Measurements from ENCODE around the gene HMGCS1. TPM values are rescaled to one million over a fixed set of nuclear protein-coding genes. Genes with fewer than 3 reads are reported as not detected.
A peak's percentile ranks its signal among the peaks of the same experiment; 100 is the strongest.
"Not testable (repeated sequence)": the region's sequence is repeated elsewhere in the genome, so short reads cannot be mapped to it uniquely, and the experiment has no call there.

HMGCS1 gene
- total and polyA plus RNA-seq, 12 donors: 15.4 to 1,290 (median 39.4) TPM

DNA sequence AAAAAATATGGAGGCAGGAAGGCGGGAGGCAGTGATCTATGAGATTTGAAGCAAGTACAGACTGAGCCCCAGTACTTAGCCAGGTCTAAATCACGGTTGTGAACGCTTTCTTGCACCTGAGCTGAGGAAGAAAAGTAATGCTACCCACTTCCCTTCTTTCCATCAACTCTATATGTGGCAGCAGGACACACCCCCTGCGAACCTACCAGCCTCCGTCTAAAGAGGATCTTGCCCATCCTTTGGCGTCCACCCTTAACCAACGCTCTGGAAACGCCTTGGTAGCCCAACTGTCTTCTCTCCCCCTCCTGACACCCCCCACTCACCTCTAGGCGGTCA lies 545 bp downstream of the HMGCS1 start:
- WGBS, 4 donors: 2 to 7% (median 3%) methylated on average over 8 to 9 of the region's 9 CpGs
- Histone ChIP-seq H3K4me1 (replicated peaks in 1 of 2) (peaks cover 7 to 52% of the 10 kb centered on the region in 2 donors), H3K27ac (peak overlapping the region; percentile 86 to 96 (median 92)), H3K9me3 (replicated peaks in 1 of 3) (no peaks in the 10 kb centered on the region), H3K36me3 (replicated peaks in 1 of 2) (no peaks in the 10 kb centered on the region), H3K27me3 (no peaks in the 10 kb centered on the region), H3K4me3 (peak overlapping the region; percentile 69 to 99 (median 82))
- intact Hi-C loops (cut with DNase I): loop anchor here in 1 of 2 donors (10.0 kb wide), 1 partner anchor 172 kb away; the partner anchor contains the start of gene TMEM267
- TF ChIP-seq, protein P1, sequence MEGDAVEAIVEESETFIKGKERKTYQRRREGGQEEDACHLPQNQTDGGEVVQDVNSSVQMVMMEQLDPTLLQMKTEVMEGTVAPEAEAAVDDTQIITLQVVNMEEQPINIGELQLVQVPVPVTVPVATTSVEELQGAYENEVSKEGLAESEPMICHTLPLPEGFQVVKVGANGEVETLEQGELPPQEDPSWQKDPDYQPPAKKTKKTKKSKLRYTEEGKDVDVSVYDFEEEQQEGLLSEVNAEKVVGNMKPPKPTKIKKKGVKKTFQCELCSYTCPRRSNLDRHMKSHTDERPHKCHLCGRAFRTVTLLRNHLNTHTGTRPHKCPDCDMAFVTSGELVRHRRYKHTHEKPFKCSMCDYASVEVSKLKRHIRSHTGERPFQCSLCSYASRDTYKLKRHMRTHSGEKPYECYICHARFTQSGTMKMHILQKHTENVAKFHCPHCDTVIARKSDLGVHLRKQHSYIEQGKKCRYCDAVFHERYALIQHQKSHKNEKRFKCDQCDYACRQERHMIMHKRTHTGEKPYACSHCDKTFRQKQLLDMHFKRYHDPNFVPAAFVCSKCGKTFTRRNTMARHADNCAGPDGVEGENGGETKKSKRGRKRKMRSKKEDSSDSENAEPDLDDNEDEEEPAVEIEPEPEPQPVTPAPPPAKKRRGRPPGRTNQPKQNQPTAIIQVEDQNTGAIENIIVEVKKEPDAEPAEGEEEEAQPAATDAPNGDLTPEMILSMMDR (IDR thresholded peaks at IDR 0.05): no peak
- TF ChIP-seq POLR2A (IDR thresholded peaks at IDR 0.05): no peak
- DNase-seq: no peak

DNA sequence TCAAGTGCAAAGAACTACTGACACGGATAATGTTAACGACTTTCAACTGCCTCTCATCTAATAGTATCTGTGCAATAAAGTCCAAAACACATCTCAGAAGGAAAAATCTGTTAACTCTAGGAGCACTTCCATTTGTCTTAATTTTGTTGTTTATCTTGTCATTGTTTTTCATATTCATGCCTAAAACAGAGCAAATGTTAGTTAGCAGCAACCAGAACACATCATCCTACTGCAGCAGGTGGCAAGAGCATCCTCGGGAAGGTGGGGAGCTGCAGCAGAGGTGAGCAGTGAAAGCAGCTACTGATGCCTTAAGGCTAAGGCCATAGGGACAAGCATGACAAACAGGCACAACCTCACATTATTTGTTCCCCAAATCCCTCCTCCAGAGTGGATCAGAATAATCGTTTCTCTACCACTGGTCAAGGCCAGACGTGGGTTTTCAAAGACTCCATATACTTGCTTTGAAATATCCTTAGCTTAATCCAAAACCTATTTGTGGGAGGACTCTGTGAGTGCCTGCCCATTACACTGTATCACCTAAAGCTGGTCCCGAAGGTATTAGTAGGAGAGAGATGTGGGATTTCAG lies 1.0 kb downstream of the HMGCS1 start:
- H3K4me3 ChIP-seq: peak overlapping the region in 2 of 4 donors; percentile 76 to 89
- WGBS, 4 donors: 29 to 46% (median 39%) methylated on average over 6 of the region's 6 CpGs
- TF ChIP-seq POLR2A (IDR thresholded peaks at IDR 0.05): no peak
- TF ChIP-seq, protein P1 (IDR thresholded peaks at IDR 0.05): no peak
- H3K27me3 ChIP-seq: no peaks in the 10 kb centered on the region
- intact Hi-C loops (cut with DNase I): loop anchor here in 1 of 2 donors (10.0 kb wide), 1 partner anchor 173 kb away; the partner anchor contains the start of gene TMEM267
- no peaks in the 10 kb centered on the region for H3K9me3 ChIP-seq (replicated peaks in 1 of 3)
- peak overlapping the region in 3 of 5 donors; percentile 86 to 96 (median 92) for H3K27ac ChIP-seq
- H3K4me1 ChIP-seq (replicated peaks in 1 of 2): peaks cover 7 to 57% of the 10 kb centered on the region in 2 donors
- H3K36me3 ChIP-seq (replicated peaks in 1 of 2): no peaks in the 10 kb centered on the region
- DNase-seq: no peak

DNA sequence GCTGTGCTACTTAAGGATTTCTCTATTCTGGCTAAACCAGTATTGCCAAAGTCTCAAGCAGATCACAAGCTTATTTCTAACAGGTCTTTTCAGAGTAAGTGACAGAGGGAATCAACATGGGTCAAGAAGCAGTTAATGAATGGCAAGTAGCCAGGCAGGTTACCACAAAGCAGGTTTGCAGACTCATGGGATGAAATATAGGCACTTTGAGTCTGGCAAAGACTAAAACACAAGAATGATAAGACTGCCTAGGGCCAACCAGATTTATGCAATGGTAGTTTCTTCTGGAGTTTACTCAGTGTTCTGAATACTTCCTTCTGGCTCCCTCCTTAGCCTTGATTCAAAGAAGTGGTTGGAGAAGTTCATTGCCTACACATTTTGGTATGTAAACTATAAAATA lies 3.6 kb downstream of the HMGCS1 start:
- intact Hi-C loops (cut with DNase I): loop anchor here in 1 of 2 donors (10.0 kb wide), 2 partner anchors 175 to 195 kb away; partner anchors contain the start of gene TMEM267
- DNase-seq: no peak
- Histone ChIP-seq H3K27ac (no peak overlapping the region), H3K27me3 (no peaks in the 10 kb centered on the region), H3K4me1 (replicated peaks in 1 of 2) (peaks cover 7 to 64% of the 10 kb centered on the region in 2 donors), H3K9me3 (replicated peaks in 1 of 3) (no peaks in the 10 kb centered on the region), H3K36me3 (replicated peaks in 1 of 2) (no peaks in the 10 kb centered on the region), H3K4me3 (no peak overlapping the region)
- no peak for TF ChIP-seq POLR2A (IDR thresholded peaks at IDR 0.05)
- TF ChIP-seq, protein P1 (IDR thresholded peaks at IDR 0.05): no peak

DNA sequence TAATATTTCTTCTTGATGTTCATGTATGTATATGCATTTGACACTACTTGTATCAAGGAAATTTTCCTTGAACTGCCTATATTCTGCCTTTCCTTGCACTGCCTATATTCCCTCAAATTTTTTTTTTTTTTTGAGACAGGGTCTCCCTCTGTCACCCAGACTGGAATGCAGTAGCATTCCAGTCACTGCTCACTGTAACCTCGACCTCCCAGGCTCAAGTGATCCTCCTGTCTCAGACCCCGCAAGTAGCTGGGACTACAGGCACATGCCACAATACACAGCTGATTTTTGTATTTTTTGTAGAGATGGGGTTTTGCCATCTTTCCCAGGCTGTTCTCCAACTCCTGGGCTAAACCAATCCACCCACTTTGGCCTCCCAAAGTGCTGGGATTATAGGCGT lies 4.1 kb downstream of the HMGCS1 start:
- no peaks in the 10 kb centered on the region for H3K27me3 ChIP-seq
- 83 to 99% (median 84%) methylated on average over 3 of the region's 3 CpGs for WGBS, 4 donors
- H3K9me3 ChIP-seq (replicated peaks in 1 of 3): no peaks in the 10 kb centered on the region
- H3K27ac ChIP-seq: no peak overlapping the region
- H3K4me3 ChIP-seq: no peak overlapping the region
- H3K36me3 ChIP-seq (replicated peaks in 1 of 2): no peaks in the 10 kb centered on the region
- no peak for DNase-seq
- no peak for TF ChIP-seq POLR2A (IDR thresholded peaks at IDR 0.05)
- TF ChIP-seq, protein P1 (IDR thresholded peaks at IDR 0.05): no peak
- H3K4me1 ChIP-seq (replicated peaks in 1 of 2): peaks cover 7 to 70% of the 10 kb centered on the region in 2 donors
- intact Hi-C loops (cut with DNase I): loop anchor here in 1 of 2 donors (10.0 kb wide), 1 partner anchor 194 kb away; no protein-coding TSS in a partner anchor

DNA sequence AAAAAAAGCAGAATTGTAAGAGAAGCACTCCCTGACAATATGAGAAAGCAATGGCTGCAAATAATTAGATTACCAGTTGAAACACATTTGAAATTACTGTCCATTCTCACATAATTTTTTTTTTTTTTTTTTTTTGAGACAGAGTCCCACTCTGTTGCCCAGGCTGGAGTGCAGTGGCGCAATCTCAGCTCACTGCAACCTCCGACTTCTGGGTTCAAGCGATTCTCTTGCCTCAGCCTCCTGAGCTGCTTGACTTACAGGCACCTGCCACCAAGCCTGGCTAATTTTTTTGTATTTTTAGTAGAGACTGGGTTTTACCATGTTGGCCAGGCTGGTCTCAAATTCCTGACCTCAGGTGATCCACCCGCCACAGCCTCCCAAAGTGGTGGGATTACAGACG lies 6.3 kb downstream of the HMGCS1 start:
- H3K27ac ChIP-seq; H3K9me3 ChIP-seq (replicated peaks in 1 of 3); H3K27me3 ChIP-seq; H3K4me3 ChIP-seq; H3K36me3 ChIP-seq (replicated peaks in 1 of 2); DNase-seq: not testable (repeated sequence)
- 85 to 89% (median 88%) methylated on average over 5 of the region's 5 CpGs for WGBS, 4 donors
- intact Hi-C loops (cut with DNase I): loop anchor here in 1 of 2 donors (10.0 kb wide), 1 partner anchor 192 kb away; no protein-coding TSS in a partner anchor
- peaks cover under 1 to 73% of the 10 kb centered on the region in 2 donors for H3K4me1 ChIP-seq (replicated peaks in 1 of 2)

Measured in adrenal gland (tissue), 12 donors.